ENCODE data around the gene B3GNT7.
"Not testable (repeated sequence)": the region's sequence is repeated elsewhere in the genome, so short reads cannot be mapped to it uniquely, and the experiment has no call there.

B3GNT7 gene

GRCh38 chr2:231372326-231372725, 23.2 kb upstream of the B3GNT7 start:
- TF ChIP-seq, protein P1, sequence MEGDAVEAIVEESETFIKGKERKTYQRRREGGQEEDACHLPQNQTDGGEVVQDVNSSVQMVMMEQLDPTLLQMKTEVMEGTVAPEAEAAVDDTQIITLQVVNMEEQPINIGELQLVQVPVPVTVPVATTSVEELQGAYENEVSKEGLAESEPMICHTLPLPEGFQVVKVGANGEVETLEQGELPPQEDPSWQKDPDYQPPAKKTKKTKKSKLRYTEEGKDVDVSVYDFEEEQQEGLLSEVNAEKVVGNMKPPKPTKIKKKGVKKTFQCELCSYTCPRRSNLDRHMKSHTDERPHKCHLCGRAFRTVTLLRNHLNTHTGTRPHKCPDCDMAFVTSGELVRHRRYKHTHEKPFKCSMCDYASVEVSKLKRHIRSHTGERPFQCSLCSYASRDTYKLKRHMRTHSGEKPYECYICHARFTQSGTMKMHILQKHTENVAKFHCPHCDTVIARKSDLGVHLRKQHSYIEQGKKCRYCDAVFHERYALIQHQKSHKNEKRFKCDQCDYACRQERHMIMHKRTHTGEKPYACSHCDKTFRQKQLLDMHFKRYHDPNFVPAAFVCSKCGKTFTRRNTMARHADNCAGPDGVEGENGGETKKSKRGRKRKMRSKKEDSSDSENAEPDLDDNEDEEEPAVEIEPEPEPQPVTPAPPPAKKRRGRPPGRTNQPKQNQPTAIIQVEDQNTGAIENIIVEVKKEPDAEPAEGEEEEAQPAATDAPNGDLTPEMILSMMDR (conservative IDR thresholded peaks at IDR 0.05; ENCODE audit: control insufficient read depth, insufficient read depth, low read depth, low read length) = no peak
- no peak overlapping the region for H3K4me3 ChIP-seq (ENCODE audit: control insufficient read depth, low read depth, low read length)

DNA sequence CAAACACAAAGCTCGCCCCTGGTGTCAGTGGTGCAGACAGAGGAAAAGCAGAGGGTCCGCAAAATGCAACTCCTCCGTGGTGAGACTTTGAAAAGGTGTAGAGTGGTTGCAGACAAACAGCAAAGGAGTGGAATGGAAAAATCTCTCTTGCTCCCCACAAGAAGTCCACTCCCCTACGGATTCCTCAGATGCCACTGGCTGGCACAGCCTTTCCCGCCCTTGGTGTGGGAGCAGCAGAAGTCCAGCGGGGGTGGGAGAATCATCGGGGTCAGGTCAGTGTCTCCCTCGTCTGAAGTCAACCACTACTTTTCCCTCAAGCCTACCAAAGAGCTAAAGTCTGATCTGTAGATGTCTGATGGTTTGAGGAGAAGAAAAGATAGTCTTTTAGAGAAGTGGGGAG, 22.3 kb upstream of the B3GNT7 start:
- no peak overlapping the region for H3K4me3 ChIP-seq (ENCODE audit: control insufficient read depth, low read depth, low read length)
- TF ChIP-seq, protein P1 (conservative IDR thresholded peaks at IDR 0.05; ENCODE audit: control insufficient read depth, insufficient read depth, low read depth, low read length) = no peak
- no peak for DNase-seq (ENCODE audit: low read depth)

More at GRCh38 chr2:231372326-231372725, 23.2 kb upstream of the B3GNT7 start:
- no peak for DNase-seq (ENCODE audit: low read depth)

- no peak for DNase-seq (ENCODE audit: low read depth)
- H3K4me3 ChIP-seq (ENCODE audit: control insufficient read depth, low read depth, low read length) = no peak overlapping the region
Measured at GRCh38 chr2:231373786-231374349, 21.6 kb upstream of the B3GNT7 start.

GRCh38 chr2:231374771-231375170, 20.7 kb upstream of the B3GNT7 start:
- DNase-seq (ENCODE audit: low read depth) = no peak
- TF ChIP-seq, protein P1 (conservative IDR thresholded peaks at IDR 0.05; ENCODE audit: control insufficient read depth, insufficient read depth, low read depth, low read length) = no peak
- H3K4me3 ChIP-seq (ENCODE audit: control insufficient read depth, low read depth, low read length) = no peak overlapping the region

More at GRCh38 chr2:231373786-231374349, 21.6 kb upstream of the B3GNT7 start:
- TF ChIP-seq, protein P1 (conservative IDR thresholded peaks at IDR 0.05; ENCODE audit: control insufficient read depth, insufficient read depth, low read depth, low read length) = no peak

- not testable (repeated sequence) for DNase-seq (ENCODE audit: low read depth); H3K4me3 ChIP-seq (ENCODE audit: control insufficient read depth, low read depth, low read length)
Measured at GRCh38 chr2:231375994-231376615, 19.4 kb upstream of the B3GNT7 start.

GRCh38 chr2:231376857-231377256, 18.7 kb upstream of the B3GNT7 start:
- DNase-seq (ENCODE audit: low read depth) = no peak
- TF ChIP-seq, protein P1 (conservative IDR thresholded peaks at IDR 0.05; ENCODE audit: control insufficient read depth, insufficient read depth, low read depth, low read length) = no peak
- no peak overlapping the region for H3K4me3 ChIP-seq (ENCODE audit: control insufficient read depth, low read depth, low read length)

- TF ChIP-seq, protein P1 (conservative IDR thresholded peaks at IDR 0.05; ENCODE audit: control insufficient read depth, insufficient read depth, low read depth, low read length) = no peak
- no peak overlapping the region for H3K4me3 ChIP-seq (ENCODE audit: control insufficient read depth, low read depth, low read length)
- no peak for DNase-seq (ENCODE audit: low read depth)
Measured at GRCh38 chr2:231378026-231378722, 17.3 kb upstream of the B3GNT7 start.

Measured in fibroblast of mammary gland (primary cell).